HUDEP-2 (cell line): ENCODE results near the gene TDRD3.
A peak's percentile ranks its signal among the peaks of the same experiment; 100 is the strongest.

Source experiments
- DNase-seq, 76 experiments: peaks; one replicate each; lab custom pipeline; 2025; ENCODE audit not compliant: unreplicated experiment in 76 of 76; lab: John Stamatoyannopoulos, UW

TDRD3 gene

GRCh38 chr13:60448907-60449510 lies 52.0 kb downstream of the TDRD3 start:
- peak in 31 of 76 experiments; percentile 2 to 49 (median 21) for DNase-seq

- DNase-seq, result no peak
These were observed 56.5 kb downstream of the TDRD3 start for GRCh38 chr13:60453490-60453889.

GRCh38 chr13:60454425-60454824 lies 57.4 kb downstream of the TDRD3 start:
- DNase-seq, result no peak

- DNase-seq, result peak in 2 of 76 experiments; percentile 1 to 2
These were observed 66.8 kb downstream of the TDRD3 start for GRCh38 chr13:60463787-60464186.

GRCh38 chr13:60467098-60467497 lies 70.1 kb downstream of the TDRD3 start:
- DNase-seq, result no peak

- DNase-seq, result no peak
These were observed 82.3 kb downstream of the TDRD3 start for GRCh38 chr13:60479273-60479672.

GRCh38 chr13:60482012-60482411 lies 85.0 kb downstream of the TDRD3 start:
- DNase-seq, result no peak

GRCh38 chr13:60484865-60485264 lies 87.8 kb downstream of the TDRD3 start:
- no peak for DNase-seq

GRCh38 chr13:60491531-60491930 lies 94.5 kb downstream of the TDRD3 start:
- peak in 4 of 76 experiments; percentile 1 to 23 (median 10) for DNase-seq

GRCh38 chr13:60492187-60492586 lies 95.2 kb downstream of the TDRD3 start:
- DNase-seq, result no peak

GRCh38 chr13:60494296-60494695 lies 97.3 kb downstream of the TDRD3 start:
- no peak for DNase-seq

GRCh38 chr13:60501236-60501635 lies 104.2 kb downstream of the TDRD3 start:
- no peak for DNase-seq

GRCh38 chr13:60509601-60510386 lies 112.8 kb downstream of the TDRD3 start:
- DNase-seq, result no peak

- DNase-seq, result no peak
These were observed 114.6 kb downstream of the TDRD3 start for GRCh38 chr13:60511637-60512036.

- no peak for DNase-seq
These were observed 117.9 kb downstream of the TDRD3 start for GRCh38 chr13:60514891-60515290.

GRCh38 chr13:60519496-60519895 lies 122.5 kb downstream of the TDRD3 start:
- no peak for DNase-seq

GRCh38 chr13:60520902-60521569 lies 124.0 kb downstream of the TDRD3 start:
- DNase-seq, result no peak

- DNase-seq, result no peak
These were observed 141.5 kb downstream of the TDRD3 start for GRCh38 chr13:60538566-60538965.

GRCh38 chr13:60540276-60540675 lies 143.3 kb downstream of the TDRD3 start:
- DNase-seq, result no peak

GRCh38 chr13:60562096-60562780 lies 165.2 kb downstream of the TDRD3 start:
- DNase-seq, result no peak

GRCh38 chr13:60571571-60571970 lies 174.6 kb downstream of the TDRD3 start:
- no peak for DNase-seq
